Measurements from ENCODE around the gene NIT1. TPM values are rescaled to one million over a fixed set of nuclear protein-coding genes. Genes with fewer than 3 reads are reported as not detected.
A peak's percentile ranks its signal among the peaks of the same experiment; 100 is the strongest.

Gene NIT1
- total and polyA plus RNA-seq, 9 of the 15 experiments (the other 6 are each of a cell fraction or from before 2014, with no cell fraction given): 18.4 to 76.0 (median 33.7) TPM

GRCh38 chr1:161117759-161118581 lies at the start of gene NIT1, which contains the start of gene PFDN2 (continued):
- TF ChIP-seq ZNF764 (CRISPR knock-in tag; IDR thresholded peaks at IDR 0.05; ENCODE audit: low read depth) (no peak), PKNOX1 (IDR thresholded peaks at IDR 0.05) (no peak), ZNF3 (CRISPR knock-in tag; IDR thresholded peaks at IDR 0.05) (no peak), ZNF77 (CRISPR knock-in tag; IDR thresholded peaks at IDR 0.05) (no peak), GATAD2B (IDR thresholded peaks at IDR 0.05; ENCODE audit: borderline replicate concordance) (no peak), ZNF239 (CRISPR knock-in tag; IDR thresholded peaks at IDR 0.05) (no peak), ZBTB1 (CRISPR knock-in tag; IDR thresholded peaks at IDR 0.05; ENCODE audit: borderline replicate concordance, low read depth) (no peak; the same call in 1 of the 2 replicates), HMBOX1 (IDR thresholded peaks at IDR 0.05) (0 out of 2 replicates have a peak, but pooled peaks have one; percentile 65), GTF2E2 (tag; IDR thresholded peaks at IDR 0.05) (peak; percentile 73; the same call in 1 of the 2 replicates), HDAC1 (IDR thresholded peaks at IDR 0.05) (peak in 1 of 2 experiments; percentile 95; a peak in 2 of 4 replicates), MCM7 (IDR thresholded peaks at IDR 0.05) (no peak), GTF2A2 (tag; IDR thresholded peaks at IDR 0.05) (no peak), ZSCAN29 (IDR thresholded peaks at IDR 0.05) (no peak), PML (IDR thresholded peaks at IDR 0.05; ENCODE audit: low read length) (peak; percentile 78), ZNF766 (CRISPR knock-in tag; conservative IDR thresholded peaks at IDR 0.05) (no peak), ZNF436 (CRISPR knock-in tag; IDR thresholded peaks at IDR 0.05) (no peak)
- TF ChIP-seq, protein P1, sequence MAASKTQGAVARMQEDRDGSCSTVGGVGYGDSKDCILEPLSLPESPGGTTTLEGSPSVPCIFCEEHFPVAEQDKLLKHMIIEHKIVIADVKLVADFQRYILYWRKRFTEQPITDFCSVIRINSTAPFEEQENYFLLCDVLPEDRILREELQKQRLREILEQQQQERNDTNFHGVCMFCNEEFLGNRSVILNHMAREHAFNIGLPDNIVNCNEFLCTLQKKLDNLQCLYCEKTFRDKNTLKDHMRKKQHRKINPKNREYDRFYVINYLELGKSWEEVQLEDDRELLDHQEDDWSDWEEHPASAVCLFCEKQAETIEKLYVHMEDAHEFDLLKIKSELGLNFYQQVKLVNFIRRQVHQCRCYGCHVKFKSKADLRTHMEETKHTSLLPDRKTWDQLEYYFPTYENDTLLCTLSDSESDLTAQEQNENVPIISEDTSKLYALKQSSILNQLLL (CRISPR knock-in tag; IDR thresholded peaks at IDR 0.05; ENCODE audit: borderline replicate concordance): no peak
- TF ChIP-seq, protein P2, sequence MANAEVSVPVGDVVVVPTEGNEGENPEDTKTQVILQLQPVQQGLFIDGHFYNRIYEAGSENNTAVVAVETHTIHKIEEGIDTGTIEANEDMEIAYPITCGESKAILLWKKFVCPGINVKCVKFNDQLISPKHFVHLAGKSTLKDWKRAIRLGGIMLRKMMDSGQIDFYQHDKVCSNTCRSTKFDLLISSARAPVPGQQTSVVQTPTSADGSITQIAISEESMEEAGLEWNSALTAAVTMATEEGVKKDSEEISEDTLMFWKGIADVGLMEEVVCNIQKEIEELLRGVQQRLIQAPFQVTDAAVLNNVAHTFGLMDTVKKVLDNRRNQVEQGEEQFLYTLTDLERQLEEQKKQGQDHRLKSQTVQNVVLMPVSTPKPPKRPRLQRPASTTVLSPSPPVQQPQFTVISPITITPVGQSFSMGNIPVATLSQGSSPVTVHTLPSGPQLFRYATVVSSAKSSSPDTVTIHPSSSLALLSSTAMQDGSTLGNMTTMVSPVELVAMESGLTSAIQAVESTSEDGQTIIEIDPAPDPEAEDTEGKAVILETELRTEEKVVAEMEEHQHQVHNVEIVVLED (CRISPR knock-in tag; IDR thresholded peaks at IDR 0.05): peak; percentile 62
- TF ChIP-seq, protein P3, sequence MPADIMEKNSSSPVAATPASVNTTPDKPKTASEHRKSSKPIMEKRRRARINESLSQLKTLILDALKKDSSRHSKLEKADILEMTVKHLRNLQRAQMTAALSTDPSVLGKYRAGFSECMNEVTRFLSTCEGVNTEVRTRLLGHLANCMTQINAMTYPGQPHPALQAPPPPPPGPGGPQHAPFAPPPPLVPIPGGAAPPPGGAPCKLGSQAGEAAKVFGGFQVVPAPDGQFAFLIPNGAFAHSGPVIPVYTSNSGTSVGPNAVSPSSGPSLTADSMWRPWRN (IDR thresholded peaks at IDR 0.05; ENCODE audit: low read depth): no peak
- TF ChIP-seq, protein P4, sequence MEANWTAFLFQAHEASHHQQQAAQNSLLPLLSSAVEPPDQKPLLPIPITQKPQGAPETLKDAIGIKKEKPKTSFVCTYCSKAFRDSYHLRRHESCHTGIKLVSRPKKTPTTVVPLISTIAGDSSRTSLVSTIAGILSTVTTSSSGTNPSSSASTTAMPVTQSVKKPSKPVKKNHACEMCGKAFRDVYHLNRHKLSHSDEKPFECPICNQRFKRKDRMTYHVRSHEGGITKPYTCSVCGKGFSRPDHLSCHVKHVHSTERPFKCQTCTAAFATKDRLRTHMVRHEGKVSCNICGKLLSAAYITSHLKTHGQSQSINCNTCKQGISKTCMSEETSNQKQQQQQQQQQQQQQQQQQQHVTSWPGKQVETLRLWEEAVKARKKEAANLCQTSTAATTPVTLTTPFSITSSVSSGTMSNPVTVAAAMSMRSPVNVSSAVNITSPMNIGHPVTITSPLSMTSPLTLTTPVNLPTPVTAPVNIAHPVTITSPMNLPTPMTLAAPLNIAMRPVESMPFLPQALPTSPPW (CRISPR knock-in tag; IDR thresholded peaks at IDR 0.05): peak; percentile 76

Data from K562 (cell line).